OCI-LY1 (cell line): ENCODE results near the gene FRY.

Experiments used
- EZH2 ChIP-seq: fragments of 200-600 bp; sonication (generic), shearing (Covaris generic); IDR thresholded peaks from 2 replicates; pipeline ENCODE4 v1.8.0; 2017; ENCODE audit warnings: borderline replicate concordance, mixed run types, mild to moderate bottlenecking, antibody characterized with exemption, low read length, moderate library complexity, mixed read lengths
- TF ChIP-seq, protein P1 (sequence below): fragments of 200-600 bp; sonication (generic), shearing (Covaris generic); IDR thresholded peaks from 2 replicates; pipeline ENCODE4 v1.5.1; 2017; ENCODE audit warnings: mild to moderate bottlenecking, antibody characterized with exemption, low read length, moderate library complexity, mixed read lengths

DNA sequence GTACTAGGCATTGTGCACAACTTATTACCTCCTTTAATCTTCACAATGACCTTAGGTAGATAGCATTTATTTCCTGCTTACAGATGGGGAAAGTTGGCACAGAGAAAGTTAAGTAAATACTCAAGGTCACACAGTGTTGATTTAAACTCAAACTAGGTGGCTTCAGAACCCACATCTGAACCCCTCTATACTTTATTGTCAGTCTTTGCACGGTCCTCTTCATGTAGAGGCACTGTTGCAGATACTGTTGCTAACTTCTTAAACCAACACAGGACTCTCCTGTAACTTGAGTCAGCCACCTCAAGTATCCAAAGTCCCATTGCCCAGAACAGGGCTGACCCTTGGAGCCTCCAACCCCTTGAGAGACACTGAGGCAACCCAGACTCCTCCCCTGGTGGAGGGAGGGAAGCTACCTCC lies 48.8 kb downstream of the FRY start:
- TF ChIP-seq, protein P1, sequence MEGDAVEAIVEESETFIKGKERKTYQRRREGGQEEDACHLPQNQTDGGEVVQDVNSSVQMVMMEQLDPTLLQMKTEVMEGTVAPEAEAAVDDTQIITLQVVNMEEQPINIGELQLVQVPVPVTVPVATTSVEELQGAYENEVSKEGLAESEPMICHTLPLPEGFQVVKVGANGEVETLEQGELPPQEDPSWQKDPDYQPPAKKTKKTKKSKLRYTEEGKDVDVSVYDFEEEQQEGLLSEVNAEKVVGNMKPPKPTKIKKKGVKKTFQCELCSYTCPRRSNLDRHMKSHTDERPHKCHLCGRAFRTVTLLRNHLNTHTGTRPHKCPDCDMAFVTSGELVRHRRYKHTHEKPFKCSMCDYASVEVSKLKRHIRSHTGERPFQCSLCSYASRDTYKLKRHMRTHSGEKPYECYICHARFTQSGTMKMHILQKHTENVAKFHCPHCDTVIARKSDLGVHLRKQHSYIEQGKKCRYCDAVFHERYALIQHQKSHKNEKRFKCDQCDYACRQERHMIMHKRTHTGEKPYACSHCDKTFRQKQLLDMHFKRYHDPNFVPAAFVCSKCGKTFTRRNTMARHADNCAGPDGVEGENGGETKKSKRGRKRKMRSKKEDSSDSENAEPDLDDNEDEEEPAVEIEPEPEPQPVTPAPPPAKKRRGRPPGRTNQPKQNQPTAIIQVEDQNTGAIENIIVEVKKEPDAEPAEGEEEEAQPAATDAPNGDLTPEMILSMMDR = no peak
- TF ChIP-seq EZH2 = no peak
